SJSA1 (cell line): ENCODE results near the gene SLC9A9. TPM values are rescaled to one million over a fixed set of nuclear protein-coding genes. Genes with fewer than 3 reads are reported as not detected.

Experiments used
- DNase-seq, 2 experiments: peaks; one replicate each; pipeline ENCODE4 v3.0.0-alpha.2; 2015 to 2020; ENCODE audit warnings: low spot score in 2 of 2, low read depth in 1 of 2
- H3K27ac ChIP-seq: fragments of 250-450 bp; sonication (Bioruptor Pico); 2 replicates; pipeline ENCODE4 v1.5.1; 2020; ENCODE audit warnings: mild to moderate bottlenecking, moderate library complexity
- H3K27me3 ChIP-seq: fragments of 250-450 bp; sonication (Bioruptor Pico); replicated peaks from 2 replicates; pipeline ENCODE4 v1.5.1; 2020; ENCODE audit warnings: mild to moderate bottlenecking, moderate library complexity
- H3K36me3 ChIP-seq: fragments of 250-450 bp; sonication (Bioruptor Pico); 2 replicates; pipeline ENCODE4 v1.5.1; 2020; ENCODE audit warnings: mild to moderate bottlenecking
- H3K4me1 ChIP-seq: fragments of 250-450 bp; sonication (Bioruptor Pico); replicated peaks from 2 replicates; pipeline ENCODE4 v1.6.1; 2021; ENCODE audit warnings: mild to moderate bottlenecking
- H3K4me3 ChIP-seq: fragments of 250-450 bp; sonication (Bioruptor Pico); 2 replicates; pipeline ENCODE4 v1.5.1; 2020; ENCODE audit warnings: mild to moderate bottlenecking
- H3K9me3 ChIP-seq: fragments of 250-450 bp; sonication (Bioruptor Pico); replicated peaks from 2 replicates; pipeline ENCODE4 v1.5.1; 2020; ENCODE audit warnings: mild to moderate bottlenecking
- total RNA-seq: library from RNA; depleted of rRNA; stranded (reverse); fragments of >200 nt; shearing (Covaris generic); gene quantifications from 2 replicates; pipeline ENCODE4 v1.2.3, GENCODE V29; 2014

SLC9A9 gene
- total RNA-seq, 1 experiment from 2014 or later: 0.05 TPM

DNA sequence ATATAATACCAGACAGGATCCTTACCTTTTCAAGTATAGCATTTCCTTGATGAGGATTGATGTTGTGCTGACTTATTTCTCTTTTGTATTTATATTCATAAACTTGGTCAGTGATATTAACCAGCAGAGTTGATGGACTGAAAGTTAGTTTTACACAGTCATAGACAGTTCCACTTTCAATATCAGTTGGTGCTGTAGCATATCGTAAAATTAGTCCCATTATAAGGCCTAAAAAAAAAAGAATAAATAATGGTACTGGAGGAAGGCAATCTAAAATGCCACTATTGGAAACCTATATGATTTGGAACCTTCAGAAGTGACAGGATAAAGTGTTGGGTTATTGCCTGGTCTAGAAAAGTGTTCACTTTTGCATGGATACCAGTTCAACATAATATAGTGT lies 16.3 kb downstream of the SLC9A9 start:
- DNase-seq: no peak
- no peaks in the 10 kb centered on the region for H3K27me3 ChIP-seq
- H3K36me3 ChIP-seq: no peaks in the 10 kb centered on the region
- H3K4me1 ChIP-seq: no peaks in the 10 kb centered on the region
- no peak overlapping the region for H3K27ac ChIP-seq
- no peak overlapping the region for H3K4me3 ChIP-seq
- H3K9me3 ChIP-seq: no peaks in the 10 kb centered on the region

DNA sequence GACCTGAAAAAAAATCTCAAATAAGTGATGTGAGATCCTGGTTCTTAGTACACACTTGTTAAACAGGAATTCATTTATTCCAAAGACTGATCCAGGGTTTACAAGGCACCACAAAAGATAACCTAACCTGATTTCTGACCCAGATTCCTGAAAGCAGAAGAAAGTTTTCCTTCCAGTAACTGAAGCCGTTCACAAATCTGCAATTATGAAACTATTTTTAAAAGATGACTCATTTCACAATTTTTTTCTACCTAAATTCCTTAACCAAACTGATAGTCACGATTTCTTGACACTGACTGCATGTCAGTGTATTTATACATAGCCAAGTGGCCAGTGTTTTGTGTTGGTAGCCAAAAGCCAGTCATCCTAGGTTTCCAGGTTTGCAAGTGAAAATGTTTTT lies 17.1 kb downstream of the SLC9A9 start:
- Histone ChIP-seq H3K27ac (no peak overlapping the region), H3K4me1 (no peaks in the 10 kb centered on the region), H3K27me3 (no peaks in the 10 kb centered on the region), H3K9me3 (no peaks in the 10 kb centered on the region), H3K4me3 (no peak overlapping the region), H3K36me3 (no peaks in the 10 kb centered on the region)
- DNase-seq: no peak

DNA sequence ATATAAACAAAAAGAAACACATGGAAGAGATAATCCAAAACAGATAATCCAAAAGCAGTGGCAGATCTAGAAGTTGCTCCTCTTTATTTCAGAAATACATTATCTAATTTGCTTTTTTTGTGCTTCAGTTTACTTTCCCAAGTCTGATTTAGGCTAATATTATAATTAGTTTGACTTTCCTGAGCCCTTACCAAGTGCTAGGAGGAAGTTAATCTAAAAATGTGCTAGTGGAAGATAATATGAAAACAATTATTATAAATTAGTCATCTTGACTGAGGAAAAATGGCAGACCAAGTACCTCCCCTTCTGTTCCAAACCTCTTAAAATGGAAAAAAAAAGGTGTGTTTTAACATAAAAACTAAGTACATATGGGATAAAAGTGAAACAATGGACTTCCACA lies 17.5 kb downstream of the SLC9A9 start:
- no peak for DNase-seq
- Histone ChIP-seq H3K4me1 (no peaks in the 10 kb centered on the region), H3K27me3 (no peaks in the 10 kb centered on the region), H3K27ac (no peak overlapping the region), H3K36me3 (no peaks in the 10 kb centered on the region), H3K9me3 (no peaks in the 10 kb centered on the region), H3K4me3 (no peak overlapping the region)

DNA sequence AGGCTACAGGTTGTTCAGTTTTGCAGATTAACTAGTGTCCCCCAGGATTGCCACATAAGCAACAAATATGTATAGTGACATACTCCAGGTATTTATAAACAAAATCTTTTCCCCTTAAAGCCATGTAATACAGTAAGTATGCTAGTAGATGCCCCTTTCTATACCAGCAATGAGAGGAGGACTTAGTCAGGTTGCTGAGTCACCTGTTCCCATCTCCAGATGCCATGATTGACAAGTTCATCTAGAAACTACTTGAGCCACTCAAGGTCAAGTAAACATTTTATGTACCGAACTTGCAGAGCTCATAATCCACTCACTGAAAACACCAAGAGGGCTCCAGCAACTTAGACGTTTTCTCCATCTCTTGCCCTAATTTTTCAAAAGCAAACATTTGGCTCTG lies 18.2 kb downstream of the SLC9A9 start:
- no peak overlapping the region for H3K4me3 ChIP-seq
- H3K36me3 ChIP-seq: no peaks in the 10 kb centered on the region
- no peaks in the 10 kb centered on the region for H3K27me3 ChIP-seq
- H3K27ac ChIP-seq: no peak overlapping the region
- no peaks in the 10 kb centered on the region for H3K4me1 ChIP-seq
- no peak for DNase-seq
- no peaks in the 10 kb centered on the region for H3K9me3 ChIP-seq

DNA sequence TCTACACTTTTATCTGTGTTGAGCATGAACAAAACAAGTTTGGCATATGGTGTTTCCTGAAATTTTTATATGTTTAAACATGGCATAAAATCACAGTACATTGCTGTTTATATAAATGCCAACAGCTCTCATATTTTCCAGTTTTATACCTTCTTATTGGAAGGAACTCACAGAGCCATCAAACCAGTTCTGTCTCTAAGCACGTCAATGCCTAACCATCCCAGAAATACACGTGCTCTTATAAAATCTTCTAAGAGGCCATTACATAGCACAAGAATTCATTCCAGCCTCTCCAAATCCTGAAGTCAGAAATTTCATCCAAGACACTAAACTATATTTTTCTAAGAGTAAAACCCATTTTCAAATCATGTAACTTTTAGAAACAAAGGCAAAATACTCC lies 20.8 kb downstream of the SLC9A9 start:
- no peak overlapping the region for H3K27ac ChIP-seq
- no peak overlapping the region for H3K4me3 ChIP-seq
- H3K4me1 ChIP-seq: no peaks in the 10 kb centered on the region
- no peaks in the 10 kb centered on the region for H3K9me3 ChIP-seq
- no peaks in the 10 kb centered on the region for H3K27me3 ChIP-seq
- H3K36me3 ChIP-seq: no peaks in the 10 kb centered on the region
- DNase-seq: no peak

DNA sequence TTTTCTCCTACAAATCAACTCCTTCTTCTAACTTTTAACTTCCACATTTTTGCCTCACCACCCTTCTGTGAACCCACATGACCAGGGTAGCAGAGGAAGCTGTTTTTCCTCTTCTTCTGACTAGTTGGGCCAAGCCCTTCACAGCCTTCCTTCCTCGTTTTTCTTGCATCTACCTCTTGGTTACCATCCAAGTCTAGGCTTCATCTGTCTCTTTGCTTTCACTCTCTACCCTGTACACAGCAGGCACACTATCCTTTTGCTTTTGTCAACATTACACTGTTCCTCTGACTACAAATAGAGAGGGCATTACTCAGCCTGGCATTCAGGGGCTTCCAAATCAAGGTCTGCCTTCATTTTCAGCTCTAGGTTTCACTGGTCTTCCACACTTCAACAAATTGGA lies 22.0 kb downstream of the SLC9A9 start:
- no peaks in the 10 kb centered on the region for H3K27me3 ChIP-seq
- H3K36me3 ChIP-seq: no peaks in the 10 kb centered on the region
- DNase-seq: no peak
- no peak overlapping the region for H3K27ac ChIP-seq
- no peaks in the 10 kb centered on the region for H3K9me3 ChIP-seq
- no peak overlapping the region for H3K4me3 ChIP-seq
- no peaks in the 10 kb centered on the region for H3K4me1 ChIP-seq

- Histone ChIP-seq H3K9me3 (no peaks in the 10 kb centered on the region), H3K4me3 (no peak overlapping the region), H3K4me1 (no peaks in the 10 kb centered on the region), H3K27me3 (no peaks in the 10 kb centered on the region), H3K27ac (no peak overlapping the region), H3K36me3 (no peaks in the 10 kb centered on the region)
- DNase-seq: no peak
Observed at GRCh38 chr3:143825513-143825912, 22.8 kb downstream of the SLC9A9 start.

DNA sequence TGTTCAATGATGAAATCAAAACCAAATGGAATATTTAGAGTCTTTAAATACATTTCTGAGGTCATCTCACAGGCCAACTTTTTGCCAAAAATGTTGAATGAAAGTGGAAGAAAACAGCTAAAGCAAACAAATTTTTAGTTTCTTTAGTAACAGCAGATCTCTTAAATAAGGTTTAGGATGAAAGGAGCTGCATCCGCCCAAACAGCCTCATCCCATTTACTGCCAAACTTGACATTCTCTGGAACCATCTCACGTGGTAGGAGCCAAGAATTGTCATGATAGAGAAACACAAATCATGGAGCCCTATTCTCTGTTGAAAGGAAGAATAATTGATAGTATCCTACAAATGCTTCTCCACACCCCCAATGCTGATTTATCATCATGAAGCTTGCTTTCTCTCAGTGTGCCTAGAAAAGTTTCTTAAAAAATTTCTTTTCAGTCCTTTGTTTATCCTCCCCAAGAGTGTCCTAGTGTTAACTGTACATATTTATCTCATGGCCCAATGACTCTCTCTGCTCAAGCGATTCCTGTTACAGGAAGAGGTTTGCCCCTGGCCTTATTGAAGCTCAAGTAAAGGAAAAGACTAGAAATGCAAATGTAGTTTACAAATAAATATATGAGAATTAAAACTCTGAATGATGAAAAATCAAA lies 23.4 kb downstream of the SLC9A9 start:
- H3K9me3 ChIP-seq: no peaks in the 10 kb centered on the region
- no peaks in the 10 kb centered on the region for H3K4me1 ChIP-seq
- no peak overlapping the region for H3K27ac ChIP-seq
- H3K4me3 ChIP-seq: no peak overlapping the region
- no peak for DNase-seq
- no peaks in the 10 kb centered on the region for H3K36me3 ChIP-seq
- H3K27me3 ChIP-seq: no peaks in the 10 kb centered on the region

GRCh38 chr3:143822798-143823197 lies 25.5 kb downstream of the SLC9A9 start:
- H3K27ac ChIP-seq: no peak overlapping the region
- H3K4me1 ChIP-seq: no peaks in the 10 kb centered on the region

DNA sequence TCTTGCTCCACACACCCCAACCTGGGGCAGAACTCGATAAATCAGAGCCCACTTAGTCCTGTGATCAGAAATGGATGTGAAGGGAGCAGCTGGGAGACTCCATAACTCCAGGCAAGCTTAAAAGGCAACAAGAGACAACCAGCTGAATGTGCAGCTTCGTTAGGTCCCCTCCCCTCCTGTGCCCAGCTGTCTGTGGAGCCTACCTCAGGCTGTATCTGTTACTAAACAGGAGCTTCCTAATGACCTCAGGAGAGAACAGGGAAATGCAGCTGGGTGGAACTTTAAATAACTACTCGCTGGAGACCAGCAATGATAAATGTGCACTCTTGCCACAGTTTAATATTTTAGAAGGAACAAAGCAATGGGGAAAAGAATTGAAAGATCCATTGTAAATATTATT lies 25.9 kb downstream of the SLC9A9 start:
- H3K4me3 ChIP-seq: no peak overlapping the region
- H3K4me1 ChIP-seq: no peaks in the 10 kb centered on the region
- no peak overlapping the region for H3K27ac ChIP-seq
- H3K9me3 ChIP-seq: no peaks in the 10 kb centered on the region
- DNase-seq: no peak
- H3K27me3 ChIP-seq: no peaks in the 10 kb centered on the region
- no peaks in the 10 kb centered on the region for H3K36me3 ChIP-seq

More at GRCh38 chr3:143822798-143823197, 25.5 kb downstream of the SLC9A9 start:
- no peak for DNase-seq
- no peaks in the 10 kb centered on the region for H3K9me3 ChIP-seq
- no peaks in the 10 kb centered on the region for H3K36me3 ChIP-seq
- no peak overlapping the region for H3K4me3 ChIP-seq
- no peaks in the 10 kb centered on the region for H3K27me3 ChIP-seq

DNA sequence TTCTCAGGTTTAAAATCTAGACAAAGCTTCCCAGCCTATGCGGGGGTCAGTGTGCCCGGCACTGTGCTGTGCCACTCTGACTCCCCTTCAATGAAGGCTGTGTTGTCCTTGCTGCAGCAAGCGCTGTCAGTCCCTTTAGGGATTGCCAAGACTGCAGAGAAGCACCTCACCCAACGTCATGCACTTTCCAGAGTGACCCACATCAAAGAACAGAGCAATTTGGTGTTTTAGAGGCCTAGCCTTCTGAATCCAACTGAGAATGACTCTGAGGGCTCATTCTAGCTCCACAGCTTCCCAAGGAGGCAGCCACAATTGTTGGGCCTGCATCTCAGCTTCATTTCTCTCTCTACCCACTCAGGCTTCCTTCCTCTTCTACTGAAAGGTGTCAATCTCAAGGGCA lies 26.4 kb downstream of the SLC9A9 start:
- no peaks in the 10 kb centered on the region for H3K9me3 ChIP-seq
- H3K27ac ChIP-seq: no peak overlapping the region
- no peaks in the 10 kb centered on the region for H3K36me3 ChIP-seq
- no peaks in the 10 kb centered on the region for H3K4me1 ChIP-seq
- H3K27me3 ChIP-seq: no peaks in the 10 kb centered on the region
- DNase-seq: no peak
- no peak overlapping the region for H3K4me3 ChIP-seq

- Histone ChIP-seq H3K36me3 (no peaks in the 10 kb centered on the region), H3K27ac (no peak overlapping the region), H3K9me3 (no peaks in the 10 kb centered on the region), H3K4me3 (no peak overlapping the region), H3K4me1 (no peaks in the 10 kb centered on the region), H3K27me3 (no peaks in the 10 kb centered on the region)
- DNase-seq: no peak
Observed at GRCh38 chr3:143820466-143821221, 27.6 kb downstream of the SLC9A9 start.

DNA sequence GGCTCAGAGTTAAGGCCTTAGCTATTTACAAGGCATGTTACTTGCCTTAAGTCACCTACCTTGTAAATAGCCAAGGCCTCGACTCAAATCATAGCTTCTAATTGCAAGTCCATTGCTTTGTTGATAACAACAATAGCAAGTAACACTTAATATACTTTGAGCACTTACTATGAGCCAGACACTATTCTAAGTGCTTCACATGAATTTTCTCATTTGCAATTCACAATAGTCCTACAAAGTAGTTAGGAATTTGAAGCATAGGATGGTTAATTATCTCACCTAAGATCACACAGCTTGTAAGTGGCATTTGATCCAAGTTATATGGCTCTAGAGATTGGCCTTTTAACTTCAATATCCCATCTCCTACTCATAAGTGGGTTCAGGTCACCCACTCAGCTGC lies 28.4 kb downstream of the SLC9A9 start:
- no peaks in the 10 kb centered on the region for H3K9me3 ChIP-seq
- no peaks in the 10 kb centered on the region for H3K36me3 ChIP-seq
- no peak overlapping the region for H3K27ac ChIP-seq
- no peaks in the 10 kb centered on the region for H3K4me1 ChIP-seq
- DNase-seq: no peak
- no peaks in the 10 kb centered on the region for H3K27me3 ChIP-seq
- no peak overlapping the region for H3K4me3 ChIP-seq

GRCh38 chr3:143814443-143814889 lies 33.8 kb downstream of the SLC9A9 start:
- DNase-seq: no peak
- H3K4me1 ChIP-seq: no peaks in the 10 kb centered on the region
- no peak overlapping the region for H3K4me3 ChIP-seq
- no peaks in the 10 kb centered on the region for H3K36me3 ChIP-seq
- H3K9me3 ChIP-seq: no peaks in the 10 kb centered on the region
- H3K27ac ChIP-seq: no peak overlapping the region
- no peaks in the 10 kb centered on the region for H3K27me3 ChIP-seq
